HG03196 (cell line): ENCODE data around the gene CAMTA1.

Source experiments
- ATAC-seq: cut with Tn5 transposase; IDR thresholded peaks from one replicate; pipeline ENCODE4 v1.9.1; 2021; ENCODE audit not compliant: unreplicated experiment

Gene CAMTA1

DNA sequence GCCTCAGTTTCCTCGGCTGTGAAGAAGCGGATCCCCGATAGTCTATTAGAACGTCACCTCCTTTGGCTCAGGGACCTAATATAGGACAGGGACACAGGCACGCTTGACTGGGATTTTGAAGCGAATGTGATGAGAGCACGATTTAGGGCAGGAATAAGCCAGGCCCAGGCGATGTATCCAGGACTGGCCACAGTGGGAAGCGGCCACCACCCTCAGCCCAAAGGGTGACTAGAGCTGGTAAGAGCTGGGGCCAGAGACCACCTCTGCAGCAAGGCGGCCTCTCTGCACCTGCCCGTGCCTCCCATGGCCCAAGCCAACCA, 885.9 kb downstream of the CAMTA1 start:
- no peak for ATAC-seq

DNA sequence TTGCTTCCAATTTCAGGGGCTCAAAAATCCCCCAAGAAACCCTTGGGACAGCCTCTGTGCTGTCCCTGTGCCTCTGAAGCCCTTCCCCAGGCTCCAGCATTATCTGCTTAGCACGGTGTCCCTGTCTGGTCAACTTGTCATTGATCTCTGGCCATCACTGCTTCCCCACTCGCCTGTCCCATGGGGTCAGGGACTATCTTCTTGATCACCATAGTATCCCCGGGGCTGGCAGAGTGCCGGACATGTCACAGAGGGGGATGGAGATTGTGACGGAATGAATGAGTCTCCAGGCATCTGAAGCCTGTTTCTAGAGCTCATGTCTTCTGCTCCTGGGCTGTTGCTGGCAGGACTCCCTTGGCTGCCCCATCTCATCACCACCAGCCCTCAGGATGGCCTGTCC, 886.4 kb downstream of the CAMTA1 start:
- ATAC-seq: no peak

DNA sequence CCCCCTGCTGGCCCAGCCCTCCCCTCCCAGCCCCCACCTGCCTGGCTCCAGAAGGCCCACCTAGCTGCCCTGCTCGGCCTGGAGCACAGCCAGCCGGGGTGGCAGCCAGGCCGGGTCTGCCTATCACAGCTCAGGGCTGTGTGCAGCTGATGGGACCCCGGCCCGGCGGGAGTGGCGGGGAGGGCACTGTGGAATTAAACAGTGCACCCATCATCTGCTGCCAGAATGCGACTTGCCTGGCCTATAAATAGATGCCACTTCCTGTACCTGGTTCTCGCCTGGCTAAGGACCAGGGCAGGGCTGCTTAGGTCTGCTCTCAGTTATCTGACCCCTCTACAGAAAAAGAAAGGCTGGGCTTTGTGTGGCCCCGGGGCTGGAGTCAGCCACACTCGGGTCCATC, 887.6 kb downstream of the CAMTA1 start:
- no peak for ATAC-seq

DNA sequence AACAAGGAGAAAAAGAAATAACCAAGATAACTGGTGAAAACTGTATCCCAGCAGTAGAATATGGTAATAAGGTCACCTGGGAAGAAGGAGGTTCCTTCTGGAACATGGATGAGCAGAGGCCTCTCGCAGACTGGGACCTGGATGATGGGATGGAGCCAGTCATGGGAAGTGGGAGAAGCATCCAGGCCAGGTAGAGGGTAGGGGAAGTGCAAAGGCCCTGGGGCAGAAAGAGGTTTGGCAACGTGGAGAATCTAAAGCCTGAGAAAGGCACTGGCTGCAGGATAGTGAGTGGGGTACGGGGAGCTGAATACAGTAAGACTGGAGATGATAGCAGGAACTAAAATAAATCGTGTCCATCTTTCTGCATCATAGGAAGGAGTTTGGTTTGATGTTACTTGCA, 889.7 kb downstream of the CAMTA1 start:
- ATAC-seq: no peak

DNA sequence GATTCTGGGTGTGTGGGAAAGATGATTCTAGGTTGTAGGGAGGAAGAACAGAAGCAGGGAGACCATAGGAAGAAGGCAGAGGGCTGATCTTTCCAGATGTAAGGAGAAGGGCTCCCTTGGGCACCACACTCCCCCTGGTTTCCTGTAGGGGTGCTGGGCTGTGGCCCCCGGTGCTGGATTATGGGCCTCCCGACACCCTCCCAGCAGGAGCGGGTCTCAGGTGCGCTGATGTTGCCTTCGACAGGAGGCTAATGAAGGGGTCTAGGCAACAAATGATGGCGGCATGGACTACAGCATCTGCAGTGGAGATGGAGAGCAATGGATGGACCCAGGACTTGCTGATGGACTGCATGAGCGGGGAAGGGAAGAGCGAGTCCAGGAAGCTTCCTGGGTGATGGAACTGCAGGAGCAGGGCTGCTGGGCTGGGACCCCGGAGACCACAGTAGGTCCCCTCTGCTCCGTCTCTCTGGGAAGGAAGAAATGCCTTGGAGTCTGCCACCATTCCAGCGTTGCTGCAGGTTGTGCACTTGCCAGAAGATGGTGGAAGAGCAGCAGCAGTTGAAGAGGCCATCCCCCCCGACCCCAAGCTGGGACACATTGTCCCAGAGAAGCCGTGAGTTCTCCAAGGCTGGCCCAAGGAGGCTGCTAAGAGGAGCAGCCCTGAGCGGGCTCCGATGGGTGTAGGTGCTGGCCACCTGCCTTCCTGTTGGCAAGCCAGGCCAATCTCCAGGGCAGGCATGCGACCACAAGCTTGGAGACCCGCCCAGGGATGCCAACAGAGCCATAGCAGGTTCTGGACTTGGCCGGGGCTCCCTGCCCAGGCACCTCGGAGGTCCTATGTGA, 890.4 kb downstream of the CAMTA1 start:
- ATAC-seq: no peak

DNA sequence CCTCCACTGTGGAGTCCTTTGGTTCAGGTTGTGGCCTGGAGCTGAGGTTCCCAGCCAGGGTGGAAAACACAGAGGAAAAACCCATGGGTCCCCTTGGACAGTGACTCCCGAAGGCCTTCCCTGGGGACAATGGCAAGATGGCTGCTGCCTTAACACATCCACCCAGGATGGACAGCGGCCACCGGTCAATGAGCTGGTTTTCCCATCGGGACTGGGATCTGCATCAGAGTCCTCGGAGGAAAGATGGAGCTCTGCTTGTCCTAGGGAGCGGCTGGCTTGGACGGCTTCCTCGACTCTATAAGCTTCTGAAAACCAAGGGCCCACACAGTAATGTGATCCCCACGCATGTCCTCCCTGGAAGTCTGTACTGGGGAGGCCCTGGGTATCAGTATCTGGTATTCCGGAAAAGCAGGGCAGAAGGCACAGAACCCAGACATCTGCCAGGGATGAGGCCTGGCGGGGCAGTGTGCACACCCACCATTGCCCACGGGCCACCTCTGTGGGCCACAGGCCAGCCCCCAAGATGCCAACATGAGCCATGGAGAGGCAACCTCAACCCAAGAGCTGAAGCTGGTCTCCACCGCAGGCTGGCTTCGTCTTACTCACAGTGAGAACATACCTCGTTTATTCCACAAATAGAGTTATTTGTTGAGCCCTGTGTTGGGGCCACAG, 891.2 kb downstream of the CAMTA1 start:
- ATAC-seq: no peak

DNA sequence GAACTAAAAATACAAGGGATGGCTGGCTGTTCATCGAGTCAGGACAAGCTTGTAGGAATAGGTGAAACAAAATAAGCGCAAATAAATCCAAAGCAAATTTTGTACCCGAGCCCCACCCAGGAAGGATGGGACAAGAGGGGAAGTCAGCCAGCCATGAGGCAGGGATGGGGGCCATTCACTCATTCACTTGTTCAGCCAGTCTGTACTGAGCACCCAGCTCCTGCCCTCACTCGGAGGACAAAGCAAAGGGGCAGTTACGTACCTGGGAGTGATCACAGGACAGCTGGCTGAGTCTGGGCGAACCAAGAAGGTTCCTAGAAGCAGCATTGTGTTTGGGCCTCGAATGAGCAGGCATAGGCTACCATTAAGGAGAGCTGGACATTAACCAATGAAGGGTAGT, 891.9 kb downstream of the CAMTA1 start:
- no peak for ATAC-seq

DNA sequence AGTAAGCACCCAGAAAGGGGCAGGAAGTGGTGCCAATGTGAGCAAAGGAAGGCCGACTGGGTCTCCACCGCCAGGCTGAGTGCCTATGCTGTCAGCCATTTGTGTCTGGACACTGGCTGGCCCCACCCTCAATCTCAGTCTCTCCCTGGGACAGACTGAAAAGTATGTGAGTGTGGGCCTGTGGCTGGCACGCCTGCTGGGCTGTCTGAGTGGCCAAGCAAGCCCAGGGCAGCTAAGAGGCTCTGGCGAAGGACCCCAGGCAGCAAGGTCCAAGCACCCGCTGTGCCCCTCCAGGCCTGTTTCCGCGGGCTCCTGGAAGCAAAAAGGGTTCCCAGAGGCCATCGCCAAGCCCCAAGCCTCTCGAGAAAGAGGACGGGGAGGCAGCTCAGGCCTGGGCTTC, 892.6 kb downstream of the CAMTA1 start:
- ATAC-seq: no peak

DNA sequence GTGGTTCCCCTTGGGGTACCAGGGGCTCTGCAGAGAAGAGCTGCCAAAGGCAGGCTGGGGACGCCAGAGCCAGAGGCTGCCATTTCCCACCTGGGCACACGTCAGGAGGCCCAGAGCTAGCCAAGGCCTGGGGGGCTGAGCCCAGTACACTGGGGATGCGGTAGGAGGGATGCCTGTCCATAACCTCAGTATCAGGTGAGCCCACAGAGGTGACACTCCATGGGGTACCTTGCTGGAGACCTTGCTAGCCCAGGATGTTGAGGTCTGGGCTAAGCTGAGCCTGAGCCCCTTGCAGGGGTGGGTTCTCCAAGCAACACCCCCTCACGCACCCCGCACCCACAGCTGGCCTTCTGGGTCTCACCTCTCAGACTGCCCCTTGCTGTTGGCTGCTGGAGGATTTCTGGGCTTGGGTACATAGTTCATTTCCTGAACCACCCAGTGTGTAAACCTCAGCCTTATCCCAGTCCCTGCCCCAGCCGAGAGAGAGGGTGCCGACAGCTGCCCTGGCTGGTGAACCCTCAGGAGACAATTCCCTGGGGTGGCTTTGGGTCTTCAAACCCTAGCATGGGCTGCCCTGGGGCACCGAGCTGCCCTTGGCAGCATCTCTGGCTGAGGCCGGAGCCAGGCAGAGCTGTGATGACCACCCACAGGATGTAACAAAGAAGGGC, 893.4 kb downstream of the CAMTA1 start:
- no peak for ATAC-seq

DNA sequence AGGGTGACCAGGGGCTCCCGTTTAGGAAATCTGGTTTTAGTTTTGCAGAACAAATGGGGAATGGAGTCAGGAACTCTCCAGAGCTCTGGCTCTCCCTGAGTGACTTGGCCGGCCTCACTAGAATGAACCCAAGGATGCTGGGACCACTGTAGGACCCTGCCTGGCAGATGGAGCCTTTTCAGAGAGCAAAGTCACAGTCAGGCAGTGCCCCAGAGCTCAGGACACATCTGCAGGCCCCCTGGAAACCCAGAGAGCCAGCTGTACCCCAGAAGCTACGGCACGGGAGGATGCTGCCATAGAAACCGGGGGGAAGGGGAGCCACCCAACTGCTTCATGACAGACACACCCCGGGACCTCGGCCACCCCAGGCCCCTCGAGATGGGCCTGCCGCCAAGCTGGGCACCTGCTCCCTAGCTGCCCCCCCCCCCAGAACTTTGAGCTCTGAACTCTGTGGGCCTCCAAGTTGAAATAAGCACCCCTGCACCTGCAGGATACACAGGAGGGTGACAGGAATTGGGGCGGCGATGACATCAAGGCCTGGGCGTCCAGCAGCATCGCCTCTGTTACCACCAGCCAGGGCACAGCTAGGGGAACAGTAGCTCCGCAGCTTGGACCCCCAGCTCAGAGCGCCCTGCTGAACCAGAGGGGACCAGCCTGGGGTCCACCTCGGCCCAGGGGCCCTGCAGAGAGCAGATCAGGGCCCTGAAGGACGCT, 894.1 kb downstream of the CAMTA1 start:
- no peak for ATAC-seq

DNA sequence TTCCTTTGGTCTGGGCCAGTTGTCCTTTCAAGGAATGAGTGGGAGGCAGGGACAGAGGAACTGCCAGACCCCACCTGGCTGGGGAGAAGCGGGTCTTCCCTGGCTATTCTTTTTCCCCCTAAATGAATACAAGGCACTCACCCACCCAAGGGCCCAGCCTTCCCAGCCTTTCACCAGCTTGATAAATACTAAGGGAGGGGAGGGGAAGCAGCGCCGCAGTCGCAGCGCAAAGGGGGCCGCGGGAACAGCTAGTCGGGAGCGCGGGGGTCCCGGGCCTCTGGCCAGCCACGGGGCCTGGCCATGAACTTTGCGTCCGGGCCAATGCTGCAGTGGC, 894.6 kb downstream of the CAMTA1 start:
- ATAC-seq: no peak

DNA sequence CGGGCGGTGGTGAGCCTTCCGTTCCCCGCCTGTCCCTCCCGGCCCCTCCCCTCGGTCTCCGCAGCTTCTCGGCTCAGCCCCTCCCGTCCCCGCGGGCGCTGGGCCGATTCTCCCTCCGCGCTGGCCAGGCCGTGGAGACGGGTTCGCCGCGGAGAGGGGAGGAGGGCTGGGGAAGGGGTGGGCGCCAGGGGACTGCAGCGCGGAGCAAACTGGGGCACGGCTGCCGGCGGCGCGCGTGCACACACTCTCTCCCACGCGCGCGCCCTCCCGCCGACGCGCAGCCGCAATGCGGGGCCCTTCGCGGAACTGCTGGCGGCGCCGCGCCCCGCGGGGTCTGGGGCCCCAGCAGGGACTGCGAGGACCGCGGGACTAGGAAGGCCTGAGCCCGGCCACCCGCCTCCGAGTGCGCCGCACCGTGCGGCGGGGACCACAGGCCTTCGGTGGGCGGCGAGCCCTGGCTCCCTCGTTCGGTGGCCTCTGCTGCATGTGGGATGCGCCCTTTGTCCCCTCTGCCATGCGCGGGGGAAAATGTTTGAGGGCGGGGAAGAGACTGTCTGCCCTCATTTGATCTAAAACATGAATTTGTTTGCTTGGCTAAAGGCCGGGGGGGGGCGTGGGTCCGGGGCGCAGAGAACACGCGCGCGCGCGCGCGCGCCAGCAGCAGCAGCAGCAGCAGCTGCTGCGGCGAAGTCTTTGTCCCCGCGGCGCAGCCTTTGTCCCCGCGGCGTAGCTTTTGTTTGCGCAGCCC, 895.1 kb downstream of the CAMTA1 start:
- no peak for ATAC-seq

DNA sequence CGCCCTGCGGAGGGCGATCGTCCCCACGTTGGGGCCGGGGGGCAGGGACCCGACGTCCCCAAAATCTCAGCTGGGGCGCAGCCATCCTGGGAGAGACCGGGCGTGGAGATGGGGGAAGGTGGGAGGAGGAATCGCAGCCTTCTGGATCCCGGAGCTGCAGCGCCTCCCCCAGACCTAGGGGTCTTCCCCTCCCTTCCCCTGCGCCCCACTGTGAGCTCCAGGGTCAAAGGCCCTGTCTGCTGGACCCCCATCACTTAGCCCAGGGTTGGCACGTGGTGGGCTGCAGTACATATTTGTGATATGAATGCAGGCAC, 895.7 kb downstream of the CAMTA1 start:
- ATAC-seq: no peak

DNA sequence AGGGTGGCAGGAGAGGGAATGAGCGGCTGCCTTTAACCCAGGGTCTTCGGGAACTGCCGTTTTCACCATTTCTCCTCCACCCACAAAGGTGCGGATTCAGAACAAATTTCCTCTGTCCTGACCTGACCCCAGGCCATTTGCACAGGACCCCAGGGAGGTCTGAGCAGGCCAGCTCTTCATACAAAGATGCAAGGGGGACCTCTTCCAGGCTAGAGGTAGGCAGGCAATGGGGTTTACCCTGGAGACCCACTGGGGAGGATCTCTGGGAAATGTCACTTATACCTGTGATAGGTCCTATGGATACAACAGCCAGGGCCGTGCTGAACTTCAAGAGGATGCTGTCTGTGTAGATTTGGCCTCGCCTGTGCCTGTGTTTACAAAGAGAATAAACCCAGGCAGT, 896.1 kb downstream of the CAMTA1 start:
- no peak for ATAC-seq

DNA sequence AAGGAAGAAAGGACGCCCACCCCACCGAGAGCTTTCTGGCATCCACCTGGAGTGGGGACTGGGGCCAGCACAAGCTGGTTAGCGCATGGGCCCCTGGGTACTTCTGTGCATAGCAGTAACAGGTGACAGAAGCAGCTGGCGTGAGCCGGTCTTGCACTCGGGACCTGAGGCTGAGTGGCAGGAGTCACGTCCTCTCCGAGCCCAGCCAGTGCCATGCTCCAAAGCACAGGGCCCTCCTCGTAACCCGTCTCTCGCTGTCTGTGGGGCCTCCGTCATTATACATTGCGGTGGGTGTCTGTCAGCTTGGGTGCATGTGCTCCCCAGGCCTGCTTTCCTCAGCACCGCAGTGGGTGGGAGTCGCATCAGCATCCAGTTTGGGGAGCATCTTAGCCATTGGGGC, 898.3 kb downstream of the CAMTA1 start:
- ATAC-seq: no peak

DNA sequence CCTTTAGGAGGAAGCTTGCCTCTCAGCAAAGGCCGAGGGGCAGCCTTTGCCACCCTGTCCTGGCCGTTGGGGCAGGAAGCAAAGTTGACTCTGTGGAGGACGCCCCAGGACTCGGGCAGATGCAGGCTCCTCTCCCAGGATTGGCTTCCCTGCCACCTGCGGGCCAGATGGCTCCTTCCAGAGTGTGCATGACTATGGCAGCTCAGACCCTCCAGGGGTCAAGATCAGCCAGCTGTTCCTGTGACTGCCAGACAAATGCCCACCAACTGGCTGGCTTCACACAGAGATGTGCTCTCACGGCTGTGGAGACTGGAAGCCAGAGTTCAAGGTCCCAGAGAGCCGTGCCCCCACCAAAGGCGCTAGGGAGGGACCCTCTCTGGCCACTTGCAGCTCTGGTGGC, 898.9 kb downstream of the CAMTA1 start:
- ATAC-seq: no peak

DNA sequence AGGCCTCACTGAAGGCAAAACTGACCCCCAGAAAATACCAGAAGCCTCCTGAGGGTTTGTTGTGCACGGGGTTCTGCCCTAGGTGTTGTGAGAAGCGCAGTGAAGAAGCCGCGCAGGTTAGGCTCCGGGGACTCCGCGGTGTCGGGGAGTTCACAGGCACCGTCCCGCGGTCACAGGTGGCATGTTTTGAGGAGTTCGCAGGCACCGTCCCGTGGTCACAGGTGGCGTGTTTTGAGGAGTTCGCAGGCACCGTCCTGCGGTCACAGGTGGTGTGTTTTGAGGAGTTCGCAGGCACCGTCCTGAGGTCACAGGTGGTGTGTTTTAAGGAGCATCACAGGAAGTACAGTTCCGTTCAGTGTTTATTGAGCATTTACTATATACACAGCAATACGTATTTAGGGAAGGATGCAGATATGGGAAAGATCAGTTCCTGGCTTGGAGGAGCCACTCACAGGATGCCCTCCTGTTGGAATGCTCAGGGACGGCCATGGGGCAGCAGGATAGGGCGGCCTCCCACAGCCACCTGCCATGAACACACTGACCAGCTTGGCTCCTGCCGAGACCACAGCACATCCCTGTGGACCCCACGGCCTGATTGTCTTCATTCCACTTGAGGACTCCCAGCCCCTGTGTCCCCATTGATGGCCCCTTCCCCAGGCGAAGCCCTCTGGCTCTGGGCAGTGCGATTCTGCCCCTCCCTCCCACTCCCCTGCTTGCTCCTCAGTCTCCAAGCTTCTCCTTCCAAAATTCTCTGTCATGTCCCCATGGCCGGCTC, 899.8 kb downstream of the CAMTA1 start:
- no peak for ATAC-seq

DNA sequence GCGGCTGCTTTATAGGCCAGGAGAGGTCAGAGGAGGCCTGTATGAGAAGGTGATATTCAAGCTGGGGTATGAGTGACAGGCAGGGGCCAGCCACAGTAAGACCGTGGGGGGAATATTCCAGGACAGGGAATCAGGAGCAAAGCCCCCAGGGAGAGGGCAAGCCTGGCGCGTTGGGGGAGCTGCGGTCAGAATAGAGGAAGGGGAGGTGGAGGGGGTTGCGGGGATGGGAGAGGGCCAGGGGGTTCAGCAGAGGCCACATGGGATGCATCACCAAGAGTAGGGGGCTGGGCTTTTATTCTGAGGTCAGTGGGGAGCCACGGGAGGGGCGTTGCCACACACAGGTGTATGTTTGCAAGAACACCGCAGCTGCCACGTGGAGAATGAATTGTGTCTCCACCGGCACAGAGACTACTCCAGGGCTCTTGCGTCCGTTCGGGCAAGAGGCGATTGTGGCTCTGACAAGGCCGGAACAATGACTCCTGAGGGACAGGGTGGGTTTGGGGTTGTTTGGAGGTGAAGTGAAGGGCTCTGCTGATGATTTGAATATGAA, 901.1 kb downstream of the CAMTA1 start:
- no peak for ATAC-seq

DNA sequence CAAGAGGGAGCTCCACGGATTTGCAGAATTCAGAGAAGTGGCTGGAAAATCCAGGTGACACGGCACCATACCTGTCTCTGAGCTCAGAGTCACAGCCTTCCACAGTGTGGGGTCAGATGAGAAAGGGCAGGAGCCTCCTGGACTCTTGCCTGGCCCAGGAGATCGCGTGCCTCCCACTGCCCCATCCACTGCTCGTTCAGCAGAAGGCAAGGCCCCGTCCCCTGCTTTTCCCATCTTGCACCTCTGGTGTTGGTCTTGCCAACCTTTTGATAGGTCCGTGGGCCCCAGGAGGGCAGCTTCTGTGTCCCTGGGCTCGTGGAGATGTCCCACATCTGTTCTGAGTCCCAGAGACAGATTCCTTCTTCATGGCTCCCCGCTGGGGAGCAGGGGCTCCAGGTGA, 902.2 kb downstream of the CAMTA1 start:
- no peak for ATAC-seq

DNA sequence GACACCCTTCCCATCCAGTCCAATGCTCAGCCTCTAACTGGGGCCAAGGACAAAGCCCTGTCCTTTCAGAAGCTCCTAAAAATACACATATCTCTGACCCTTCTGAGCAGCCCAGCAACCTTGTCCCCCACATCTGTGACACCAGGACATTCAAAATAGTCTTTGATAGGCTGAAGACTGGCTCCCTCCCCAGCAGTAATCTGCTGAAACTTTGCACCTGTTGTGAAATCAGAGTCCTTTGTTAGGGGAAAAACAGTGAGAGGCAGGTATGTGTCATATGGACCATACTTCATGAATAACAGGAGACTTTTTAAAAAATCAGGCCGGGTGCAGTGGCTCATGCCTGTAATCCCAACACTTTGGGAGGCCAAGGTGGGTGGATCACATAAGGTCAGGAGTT, 903.4 kb downstream of the CAMTA1 start:
- ATAC-seq: no peak
